GM18502 (cell line): ENCODE measurements around the gene ADGRV1.
"Not testable (repeated sequence)": the region's sequence is repeated elsewhere in the genome, so short reads cannot be mapped to it uniquely, and the experiment has no call there.

Source experiments
- ATAC-seq: cut with Tn5 transposase; IDR thresholded peaks from one replicate; pipeline ENCODE4 v1.9.1; 2021; ENCODE audit warnings: mild to moderate bottlenecking; ENCODE audit not compliant: unreplicated experiment, poor library complexity

Gene ADGRV1

DNA sequence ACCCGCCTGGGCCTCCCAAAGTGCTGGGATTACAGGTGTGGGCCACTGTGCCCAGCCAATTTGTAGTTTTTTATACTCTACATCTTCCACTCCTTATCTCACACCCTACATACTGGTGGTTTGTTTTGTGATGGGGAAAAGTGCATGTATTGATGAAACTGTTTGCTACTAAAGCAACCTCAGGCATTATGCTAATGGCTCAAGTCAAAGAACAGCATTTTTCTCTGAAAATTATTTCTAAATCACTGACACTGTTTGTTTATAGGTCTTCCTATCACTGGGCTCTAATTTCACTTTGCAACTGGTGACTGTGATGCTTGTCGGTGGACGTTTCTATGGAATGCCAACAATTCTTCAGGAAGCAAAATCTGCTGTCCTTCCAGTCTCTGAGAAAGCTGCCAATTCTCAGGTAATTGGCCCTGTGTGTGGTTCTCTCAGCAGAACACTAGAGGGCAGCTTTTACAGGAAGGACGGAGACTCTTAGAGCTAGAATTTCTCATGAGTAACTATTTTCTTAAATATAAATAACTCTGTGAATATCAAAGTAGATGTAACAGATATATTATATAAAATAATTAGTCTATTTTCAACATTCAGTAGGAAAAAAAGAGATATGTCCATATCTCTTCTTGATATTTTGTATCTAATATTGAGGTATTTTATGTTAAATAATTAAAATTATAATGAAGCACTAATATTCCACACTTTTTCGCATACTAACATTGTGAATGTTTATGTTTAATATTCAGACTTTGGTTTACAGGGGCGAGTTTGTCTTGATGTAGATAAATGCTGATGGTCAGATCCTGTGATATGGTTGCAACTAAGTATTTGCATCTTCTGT lies 244.1 kb downstream of the ADGRV1 start:
- peak; percentile 90 for ATAC-seq

GRCh38 chr5:90803381-90803780 lies 244.8 kb downstream of the ADGRV1 start:
- ATAC-seq: no peak

DNA sequence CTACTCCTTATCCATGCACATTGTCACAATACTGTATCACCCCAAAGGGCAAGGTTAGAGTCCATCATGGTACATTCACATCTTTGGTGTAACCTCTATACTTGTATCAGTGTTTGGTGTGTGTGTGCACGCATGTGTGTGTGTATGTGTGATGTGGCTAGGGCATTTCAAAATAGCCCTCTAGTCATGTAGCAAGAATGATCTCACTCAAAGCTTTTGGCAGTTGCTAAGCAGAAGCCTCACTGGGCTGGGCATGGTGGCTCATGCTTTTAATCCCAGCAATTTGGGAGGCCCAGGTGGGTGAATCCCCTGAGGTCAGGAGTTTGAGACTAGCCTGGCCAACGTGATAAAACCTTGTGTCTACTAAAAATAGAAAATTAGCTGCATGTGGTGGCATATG lies 245.3 kb downstream of the ADGRV1 start:
- no peak for ATAC-seq

GRCh38 chr5:90807496-90807895 lies 248.9 kb downstream of the ADGRV1 start:
- no peak for ATAC-seq

- ATAC-seq: no peak
These were observed 250.9 kb downstream of the ADGRV1 start for GRCh38 chr5:90809311-90810056.

DNA sequence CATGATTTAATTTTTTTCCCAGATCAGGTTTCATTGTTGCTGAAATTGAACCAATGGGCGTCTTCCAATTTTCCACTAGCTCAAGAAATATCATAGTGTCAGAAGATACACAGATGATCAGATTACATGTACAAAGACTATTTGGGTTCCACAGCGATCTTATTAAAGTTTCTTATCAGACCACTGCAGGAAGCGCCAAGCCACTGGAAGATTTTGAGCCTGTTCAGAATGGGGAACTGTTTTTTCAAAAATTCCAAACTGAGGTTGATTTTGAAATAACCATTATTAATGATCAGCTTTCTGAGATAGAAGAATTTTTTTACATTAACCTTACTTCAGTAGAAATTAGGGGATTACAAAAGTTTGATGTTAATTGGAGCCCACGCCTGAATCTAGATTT lies 251.6 kb downstream of the ADGRV1 start:
- ATAC-seq: no peak

- no peak for ATAC-seq
These were observed 254.8 kb downstream of the ADGRV1 start for GRCh38 chr5:90813392-90813791.

DNA sequence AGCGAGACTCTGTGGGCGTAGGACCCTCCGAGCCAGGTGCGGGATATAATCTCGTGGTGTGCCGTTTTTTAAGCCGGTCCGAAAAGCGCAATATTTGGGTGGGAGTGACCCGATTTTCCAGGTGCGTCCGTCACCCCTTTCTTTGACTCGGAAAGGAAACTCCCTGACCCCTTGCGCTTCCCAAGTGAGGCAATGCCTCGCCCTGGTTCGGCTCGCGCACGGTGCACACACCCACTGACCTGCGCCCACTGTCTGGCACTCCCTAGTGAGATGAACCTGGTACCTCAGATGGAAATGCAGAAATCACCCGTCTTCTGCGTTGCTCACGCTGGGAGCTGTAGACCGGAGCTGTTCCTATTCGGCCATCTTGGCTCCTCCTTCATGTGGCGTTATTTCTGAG lies 263.5 kb downstream of the ADGRV1 start:
- not testable (repeated sequence) for ATAC-seq

GRCh38 chr5:90824436-90824835 lies 265.8 kb downstream of the ADGRV1 start:
- ATAC-seq: no peak

- no peak for ATAC-seq
These were observed 271.5 kb downstream of the ADGRV1 start for GRCh38 chr5:90830058-90830457.

- no peak for ATAC-seq
These were observed 275.2 kb downstream of the ADGRV1 start for GRCh38 chr5:90833753-90834152.

DNA sequence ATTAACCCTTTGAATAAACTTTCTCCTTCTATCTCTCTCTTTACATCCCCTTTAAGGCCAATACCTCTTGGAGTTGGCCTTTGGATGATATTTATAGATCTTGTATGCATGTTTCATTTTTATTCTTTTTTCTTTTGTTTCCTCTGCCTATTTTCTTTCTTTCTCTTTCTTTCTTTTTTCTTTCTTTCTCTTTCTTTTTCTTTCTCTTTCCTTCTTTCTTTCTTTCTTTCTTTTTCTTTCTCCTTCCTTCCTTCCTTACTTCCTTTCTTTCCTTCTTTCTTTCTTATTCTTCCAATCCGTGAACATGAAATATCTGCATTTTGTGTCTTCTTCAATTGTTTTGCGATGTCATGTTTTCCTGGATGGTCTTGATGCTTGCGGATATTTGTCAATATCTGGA lies 276.1 kb downstream of the ADGRV1 start:
- ATAC-seq: no peak

- peak; percentile 89 for ATAC-seq
These were observed 284.8 kb downstream of the ADGRV1 start for GRCh38 chr5:90843443-90843842.

DNA sequence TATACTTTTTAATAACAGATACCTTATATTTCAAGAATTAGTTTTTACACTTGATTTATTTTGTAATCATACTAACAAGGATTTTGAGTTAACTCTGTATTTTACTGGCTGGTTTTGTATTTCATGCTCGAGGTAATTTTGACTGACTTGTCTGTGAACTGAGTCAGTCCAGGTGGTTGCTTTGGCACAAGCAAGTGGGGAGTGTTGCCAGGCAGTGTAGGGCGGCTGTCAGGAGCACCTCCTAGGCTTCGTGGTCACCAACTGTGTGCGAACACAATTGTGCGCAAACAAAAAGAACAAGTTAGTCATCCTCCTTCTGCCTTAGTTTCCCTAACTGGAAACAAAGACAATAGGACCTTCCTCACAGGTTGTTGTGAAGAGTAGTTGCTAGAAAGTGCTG lies 286.3 kb downstream of the ADGRV1 start:
- ATAC-seq: no peak

DNA sequence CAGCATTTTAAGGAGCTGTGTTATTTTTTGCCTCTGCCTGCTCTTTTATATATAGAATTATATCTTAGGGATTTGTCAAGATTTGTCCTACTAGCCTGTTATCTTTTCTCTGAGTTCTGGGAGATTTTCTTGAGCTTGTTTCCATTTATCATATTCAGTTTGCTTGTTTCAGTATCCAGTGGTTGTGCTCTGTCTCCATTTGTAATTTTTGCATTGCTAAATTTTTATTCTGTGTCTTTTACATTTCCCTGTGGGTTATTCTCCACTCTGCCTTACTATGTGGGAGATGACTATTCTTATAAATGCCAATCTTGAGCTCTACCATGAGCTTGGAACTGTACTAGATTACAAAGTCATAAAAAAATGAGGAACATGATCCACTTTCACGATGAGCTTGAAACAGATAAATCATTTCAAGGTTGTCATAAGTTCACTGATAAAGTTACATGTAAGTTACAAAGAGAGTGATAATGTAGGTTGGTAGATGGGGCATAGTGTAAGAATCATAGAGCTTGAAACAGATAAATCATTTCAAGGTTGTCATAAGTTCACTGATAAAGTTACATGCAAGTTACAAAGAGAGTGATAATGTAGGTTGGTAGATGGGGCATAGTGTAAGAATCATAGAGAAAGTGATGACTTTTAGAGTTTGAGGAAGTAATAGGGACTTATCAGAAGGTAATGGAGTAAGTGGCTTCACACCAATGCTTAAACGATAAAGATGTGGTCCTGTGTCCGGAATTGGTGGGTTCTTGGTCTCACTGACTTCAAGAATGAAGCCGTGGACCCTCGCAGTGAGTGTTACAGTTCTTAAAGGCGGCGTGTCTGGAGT lies 287.3 kb downstream of the ADGRV1 start:
- no peak for ATAC-seq

- not testable (repeated sequence) for ATAC-seq
These were observed 289.0 kb downstream of the ADGRV1 start for GRCh38 chr5:90847606-90848005.

- no peak for ATAC-seq
These were observed 291.3 kb downstream of the ADGRV1 start for GRCh38 chr5:90849939-90850338.

- no peak for ATAC-seq
These were observed 293.9 kb downstream of the ADGRV1 start for GRCh38 chr5:90852531-90852930.

GRCh38 chr5:90853750-90854149 lies 295.2 kb downstream of the ADGRV1 start:
- ATAC-seq: no peak

- ATAC-seq: no peak
These were observed 295.6 kb downstream of the ADGRV1 start for GRCh38 chr5:90854169-90854568.
